Vagina (tissue), 2 donors: ENCODE results near the gene TTC7B. TPM values are rescaled to one million over a fixed set of nuclear protein-coding genes. Genes with fewer than 3 reads are reported as not detected.

Experiments
- DNase-seq, 2 donors: peaks; one replicate each; pipeline ENCODE4 v3.0.0-alpha.2; 2017; ENCODE audit errors: extremely low spot score in 2 of 2
- H3K27ac ChIP-seq: fragments of 200-600 bp; sonication (generic); one replicate; pipeline ENCODE4 v1.5.1; 2019
- H3K27me3 ChIP-seq: fragments of 200-600 bp; sonication (generic); one replicate; pipeline ENCODE4 v1.5.1; 2019
- H3K36me3 ChIP-seq, 2 donors: fragments of 200-600 bp; sonication (generic); one replicate each; pipeline ENCODE4 v1.5.1; 2017 to 2019
- H3K4me1 ChIP-seq: fragments of 200-600 bp; sonication (generic); one replicate; pipeline ENCODE4 v1.5.1; 2019
- H3K4me3 ChIP-seq, 2 donors: fragments of 200-600 bp; sonication (generic); 1 replicate in 1 of 2; 2 replicates in 1 of 2; pipeline ENCODE4 v1.5.1; 2016 to 2019
- H3K9me3 ChIP-seq: fragments of 200-600 bp; sonication (generic); one replicate; pipeline ENCODE4 v1.5.1; 2019
- CTCF ChIP-seq, 3 experiments: fragments of 450-650 bp in 2 of 3; fragments of 200-600 bp in 1 of 3; sonication (generic) in 1 of 3; IDR thresholded peaks; one replicate each; pipeline ENCODE4 v1.5.1; 2017 to 2019; ENCODE audit warnings: antibody characterized with exemption in 3 of 3, mild to moderate bottlenecking in 2 of 3, moderate library complexity in 2 of 3
- POLR2A ChIP-seq, 2 donors: fragments of 450-650 bp; IDR thresholded peaks; one replicate each; pipeline ENCODE4 v1.6.1; 2017; ENCODE audit warnings: antibody characterized with exemption in 2 of 2, mild to moderate bottlenecking in 2 of 2, moderate library complexity in 2 of 2
- POLR2AphosphoS5 ChIP-seq, 2 donors: sonication (generic); formaldehyde crosslinking; IDR thresholded peaks; one replicate each; pipeline ENCODE4 v1.9.0; 2017; ENCODE audit warnings: antibody characterized with exemption in 2 of 2, mild to moderate bottlenecking in 2 of 2, low read depth in 1 of 2; ENCODE audit not compliant: insufficient read depth in 1 of 2
- intact Hi-C: fragments of 100-400 bp; cut with DNase I; formaldehyde crosslinking; loops from one replicate; pipeline ENCODE4 v1.15.1; 2023
- total RNA-seq: library from RNA; depleted of rRNA; stranded (reverse); fragments of >200 nt; gene quantifications from one replicate; pipeline ENCODE4 v1.2.3, GENCODE V29; 2016

Gene TTC7B
- total RNA-seq, 1 donor from 2014 or later, result 56.0 TPM

DNA sequence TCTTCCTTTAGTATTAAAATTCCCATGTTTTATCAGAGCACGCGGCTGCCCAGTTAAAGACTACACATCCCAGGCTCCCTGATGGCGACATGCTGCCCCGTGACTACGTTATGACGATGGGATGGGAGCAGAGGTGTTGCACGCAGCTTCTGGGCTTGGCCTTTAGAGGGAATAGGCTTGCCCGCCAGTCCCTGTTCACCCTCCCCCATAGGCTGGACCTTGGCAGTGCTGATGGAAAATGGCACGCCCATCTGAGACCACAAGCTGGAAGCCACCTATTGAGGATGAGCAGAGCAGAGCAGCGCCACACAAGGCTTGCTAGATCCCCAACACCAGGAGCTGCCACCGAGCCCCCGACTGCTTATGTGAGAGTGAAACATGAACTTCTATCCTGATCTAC lies 24.7 kb downstream of the TTC7B start:
- H3K27me3 ChIP-seq, result no peaks in the 10 kb centered on the region
- H3K36me3 ChIP-seq, result no peaks in the 10 kb centered on the region
- no peak for TF ChIP-seq POLR2AphosphoS5 (IDR thresholded peaks at IDR 0.05; ENCODE audit: insufficient read depth in 1 of 2, low read depth in 1 of 2)

GRCh38 chr14:90788031-90788430 lies 28.2 kb downstream of the TTC7B start:
- intact Hi-C loops, result no loop called here
- DNase-seq, result peak; percentile 67 to 88
- Histone ChIP-seq H3K4me1 (no peaks in the 10 kb centered on the region), H3K4me3 (no peak overlapping the region), H3K9me3 (no peaks in the 10 kb centered on the region), H3K27me3 (no peaks in the 10 kb centered on the region), H3K27ac (no peak overlapping the region), H3K36me3 (no peaks in the 10 kb centered on the region)
- TF ChIP-seq POLR2A (IDR thresholded peaks at IDR 0.05), result no peak
- no peak for TF ChIP-seq POLR2AphosphoS5 (IDR thresholded peaks at IDR 0.05; ENCODE audit: insufficient read depth in 1 of 2, low read depth in 1 of 2)
- TF ChIP-seq CTCF (IDR thresholded peaks at IDR 0.05), result no peak

More for the DNA sequence above, 24.7 kb downstream of the TTC7B start:
- Histone ChIP-seq H3K4me3 (no peak overlapping the region), H3K4me1 (no peaks in the 10 kb centered on the region), H3K9me3 (no peaks in the 10 kb centered on the region), H3K27ac (no peak overlapping the region)
- no peak for DNase-seq
- intact Hi-C loops, result no loop called here

DNA sequence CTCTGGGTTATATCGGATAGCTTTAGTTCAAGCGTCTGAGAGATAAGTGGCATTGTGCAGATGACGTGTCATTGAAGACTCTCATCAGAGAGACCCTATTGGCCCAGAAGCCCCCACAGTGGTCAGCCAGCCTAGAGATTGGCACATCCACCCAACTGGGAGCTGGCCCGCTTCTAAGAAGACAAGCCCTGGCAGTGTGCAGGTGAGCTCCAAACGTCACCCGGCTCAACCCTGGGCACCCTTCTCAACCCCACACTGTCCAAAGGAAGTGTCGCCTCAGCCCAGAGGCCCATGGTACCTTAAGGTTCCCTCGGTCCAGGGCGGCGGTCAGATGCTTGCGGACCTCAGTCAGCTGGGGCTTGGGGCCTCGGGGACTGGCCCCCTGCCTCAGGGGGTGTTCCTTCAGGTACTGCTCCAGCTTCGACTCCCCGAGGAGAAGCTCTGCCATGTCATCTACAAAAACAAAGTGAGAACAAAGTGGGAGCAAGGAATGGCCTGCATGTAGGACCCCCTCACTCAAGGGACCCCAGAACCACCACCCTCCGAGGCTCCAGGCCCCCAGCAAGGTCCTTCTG lies 30.3 kb downstream of the TTC7B start:
- H3K4me1 ChIP-seq, result no peaks in the 10 kb centered on the region
- H3K27me3 ChIP-seq, result no peaks in the 10 kb centered on the region
- DNase-seq, result peak; percentile 61 to 77
- no peak for TF ChIP-seq POLR2AphosphoS5 (IDR thresholded peaks at IDR 0.05; ENCODE audit: insufficient read depth in 1 of 2, low read depth in 1 of 2)
- no peak for TF ChIP-seq POLR2A (IDR thresholded peaks at IDR 0.05)
- TF ChIP-seq CTCF (IDR thresholded peaks at IDR 0.05), result no peak
- no peaks in the 10 kb centered on the region for H3K36me3 ChIP-seq
- intact Hi-C loops, result no loop called here
- no peak overlapping the region for H3K27ac ChIP-seq
- no peaks in the 10 kb centered on the region for H3K9me3 ChIP-seq
- no peak overlapping the region for H3K4me3 ChIP-seq

GRCh38 chr14:90785471-90785870 lies 30.8 kb downstream of the TTC7B start:
- H3K4me3 ChIP-seq, result no peak overlapping the region
- peak; percentile 67 for DNase-seq
- no peaks in the 10 kb centered on the region for H3K4me1 ChIP-seq
- H3K27me3 ChIP-seq, result no peaks in the 10 kb centered on the region
- no peak for TF ChIP-seq CTCF (IDR thresholded peaks at IDR 0.05)
- TF ChIP-seq POLR2A (IDR thresholded peaks at IDR 0.05), result no peak
- TF ChIP-seq POLR2AphosphoS5 (IDR thresholded peaks at IDR 0.05; ENCODE audit: insufficient read depth in 1 of 2, low read depth in 1 of 2), result no peak
- H3K27ac ChIP-seq, result no peak overlapping the region
- H3K36me3 ChIP-seq, result no peaks in the 10 kb centered on the region
- intact Hi-C loops, result no loop called here
- H3K9me3 ChIP-seq, result no peaks in the 10 kb centered on the region

DNA sequence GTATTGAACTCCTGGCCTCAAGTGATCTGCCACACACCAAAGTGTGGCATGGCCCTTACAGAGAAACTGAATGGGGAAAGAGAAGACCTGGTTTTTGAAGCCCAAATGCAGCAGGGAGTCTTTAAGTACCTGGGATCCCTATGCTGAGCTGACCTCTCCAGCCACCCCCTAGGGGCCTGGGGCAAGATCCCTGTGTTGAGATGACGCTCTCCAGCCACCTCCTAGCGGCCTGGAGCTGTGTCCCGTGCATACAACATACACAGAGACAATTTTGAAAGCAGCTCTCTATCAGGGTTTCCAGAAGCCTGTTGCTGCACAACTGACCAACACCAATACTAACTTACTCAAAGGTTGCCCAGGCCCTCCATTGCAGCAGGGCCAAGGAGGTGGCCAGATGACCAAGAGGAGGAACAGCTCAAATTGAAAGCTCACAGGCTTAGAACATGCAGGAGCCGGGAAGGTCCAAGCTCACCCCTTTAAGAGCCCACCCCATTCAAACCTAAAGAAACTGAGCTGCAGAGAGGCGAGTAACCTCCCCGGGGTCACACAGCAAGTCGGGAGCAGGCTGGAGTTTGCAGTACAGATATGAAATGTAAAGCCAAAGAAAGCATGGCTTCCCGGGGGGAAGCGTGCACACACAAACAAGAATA lies 31.5 kb downstream of the TTC7B start:
- Histone ChIP-seq H3K4me3 (no peak overlapping the region), H3K27me3 (no peaks in the 10 kb centered on the region), H3K4me1 (no peaks in the 10 kb centered on the region), H3K9me3 (no peaks in the 10 kb centered on the region), H3K36me3 (peaks cover 0 to 4% of the 10 kb centered on the region in 2 donors), H3K27ac (no peak overlapping the region)
- TF ChIP-seq POLR2A (IDR thresholded peaks at IDR 0.05) (no peak), POLR2AphosphoS5 (IDR thresholded peaks at IDR 0.05; ENCODE audit: insufficient read depth in 1 of 2, low read depth in 1 of 2) (no peak), CTCF (IDR thresholded peaks at IDR 0.05) (no peak)
- DNase-seq, result peak; percentile 54 to 58
- intact Hi-C loops, result no loop called here
